HG03066 (cell line): ENCODE results near the gene ARHGEF18.
A peak's percentile ranks its signal among the peaks of the same experiment; 100 is the strongest.

Source experiments
- ATAC-seq: cut with Tn5 transposase; IDR thresholded peaks from one replicate; pipeline ENCODE4 v1.9.1; 2021; ENCODE audit warnings: low read depth; ENCODE audit not compliant: unreplicated experiment

The ARHGEF18 gene

GRCh38 chr19:7381073-7381390, 32.3 kb downstream of the ARHGEF18 start:
- no peak for ATAC-seq

GRCh38 chr19:7382694-7383093, 34.0 kb downstream of the ARHGEF18 start:
- no peak for ATAC-seq

DNA sequence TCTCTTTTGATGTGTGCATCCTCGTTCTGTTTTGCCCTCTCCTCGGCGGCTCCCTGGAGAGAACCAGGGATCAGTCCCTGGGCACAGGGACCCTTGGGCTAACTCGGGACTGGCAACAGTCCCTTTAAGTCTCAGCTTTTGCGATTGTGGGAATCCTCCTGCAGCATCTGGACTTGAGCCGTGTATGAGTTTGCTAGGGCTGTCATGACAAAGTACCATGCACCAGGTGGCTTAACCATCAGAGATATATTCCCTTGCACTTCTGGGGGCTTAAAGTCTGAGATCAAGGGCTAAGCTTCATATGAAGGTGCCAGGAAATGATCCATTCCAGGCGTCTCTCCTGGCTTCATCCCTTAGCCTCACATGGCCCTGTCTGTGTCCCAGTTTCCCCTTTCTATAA, 34.5 kb downstream of the ARHGEF18 start:
- ATAC-seq: no peak

- ATAC-seq: no peak
Measured at GRCh38 chr19:7385062-7385461, 36.3 kb downstream of the ARHGEF18 start.

DNA sequence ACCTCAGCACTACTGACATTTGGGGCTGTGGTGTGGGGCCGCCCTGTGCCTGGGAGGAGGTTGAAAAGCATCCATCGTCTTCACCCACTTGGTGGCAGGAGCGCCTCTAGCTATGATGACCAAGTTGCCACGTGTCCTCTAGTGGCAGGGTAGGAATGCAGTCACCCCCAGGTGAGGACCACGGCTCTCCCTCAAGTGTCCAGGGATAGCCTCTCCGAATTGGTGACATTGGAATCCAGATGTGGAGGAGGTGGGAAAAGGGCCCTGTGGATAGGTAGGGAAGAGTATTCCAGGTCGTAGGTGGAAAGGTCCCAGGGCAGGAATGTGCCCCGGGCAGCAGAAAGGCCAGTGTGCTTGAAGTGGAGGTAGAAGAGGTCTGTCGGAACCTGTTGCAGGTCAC, 37.6 kb downstream of the ARHGEF18 start:
- ATAC-seq: no peak

DNA sequence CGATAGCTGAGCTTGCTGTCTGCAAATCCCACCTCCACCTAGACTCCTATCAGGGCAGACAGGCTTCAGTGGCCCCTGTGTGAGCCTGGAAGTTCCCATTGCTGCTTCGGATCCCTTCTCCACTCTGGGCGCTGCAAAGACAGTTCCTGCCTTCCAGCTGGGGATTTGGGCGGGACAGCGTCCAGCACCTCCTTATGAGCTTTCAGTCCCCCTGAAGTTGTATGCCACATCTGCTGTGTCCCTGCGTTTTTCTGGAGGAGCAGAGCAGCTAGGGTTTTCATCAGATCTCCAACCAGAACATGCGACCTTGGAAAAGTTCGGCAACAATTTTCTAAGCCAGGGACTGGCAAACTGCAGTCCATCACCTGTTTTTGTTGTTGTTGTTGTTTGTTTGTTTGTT, 38.0 kb downstream of the ARHGEF18 start:
- no peak for ATAC-seq

DNA sequence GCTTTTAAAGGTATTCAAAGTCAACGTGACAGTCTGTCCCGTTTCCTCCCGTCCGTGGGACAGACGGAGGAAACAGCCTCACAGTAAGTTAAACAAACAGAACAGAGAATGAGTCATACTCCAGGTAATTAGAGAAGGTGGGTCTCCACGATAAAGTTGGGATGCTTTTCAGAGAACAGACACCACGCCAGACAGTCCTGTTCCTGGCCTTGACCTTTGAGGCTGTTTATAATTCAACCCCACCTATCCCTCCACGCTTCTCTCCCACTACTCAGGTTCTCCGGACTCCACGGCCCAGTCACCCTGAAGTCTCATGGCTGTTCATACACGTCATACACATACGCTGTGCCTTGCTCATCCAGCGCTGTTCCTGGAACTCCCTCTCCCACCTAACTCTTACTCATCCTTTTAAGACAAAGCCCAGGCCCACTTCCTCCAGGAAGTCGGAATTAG, 42.5 kb downstream of the ARHGEF18 start:
- ATAC-seq: no peak

DNA sequence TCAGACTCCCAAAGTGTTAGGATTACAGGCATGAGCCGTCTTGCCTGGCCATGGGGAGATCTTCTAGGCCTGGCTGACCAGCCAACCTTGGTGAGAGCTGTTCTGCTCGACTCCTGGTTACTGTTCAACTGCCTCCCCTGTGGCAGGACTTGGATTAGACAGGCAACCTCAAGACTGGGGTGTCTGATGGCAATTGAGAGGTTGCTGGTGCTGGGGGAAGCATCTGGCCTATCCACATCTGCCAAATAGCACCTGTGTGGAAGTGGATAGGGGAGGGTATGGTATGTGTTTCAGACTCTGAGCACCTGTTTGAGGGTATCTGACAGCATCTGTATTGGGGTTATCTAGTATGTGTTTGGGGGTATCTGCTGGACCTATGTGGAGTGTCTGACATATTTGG, 44.7 kb downstream of the ARHGEF18 start:
- ATAC-seq: no peak

DNA sequence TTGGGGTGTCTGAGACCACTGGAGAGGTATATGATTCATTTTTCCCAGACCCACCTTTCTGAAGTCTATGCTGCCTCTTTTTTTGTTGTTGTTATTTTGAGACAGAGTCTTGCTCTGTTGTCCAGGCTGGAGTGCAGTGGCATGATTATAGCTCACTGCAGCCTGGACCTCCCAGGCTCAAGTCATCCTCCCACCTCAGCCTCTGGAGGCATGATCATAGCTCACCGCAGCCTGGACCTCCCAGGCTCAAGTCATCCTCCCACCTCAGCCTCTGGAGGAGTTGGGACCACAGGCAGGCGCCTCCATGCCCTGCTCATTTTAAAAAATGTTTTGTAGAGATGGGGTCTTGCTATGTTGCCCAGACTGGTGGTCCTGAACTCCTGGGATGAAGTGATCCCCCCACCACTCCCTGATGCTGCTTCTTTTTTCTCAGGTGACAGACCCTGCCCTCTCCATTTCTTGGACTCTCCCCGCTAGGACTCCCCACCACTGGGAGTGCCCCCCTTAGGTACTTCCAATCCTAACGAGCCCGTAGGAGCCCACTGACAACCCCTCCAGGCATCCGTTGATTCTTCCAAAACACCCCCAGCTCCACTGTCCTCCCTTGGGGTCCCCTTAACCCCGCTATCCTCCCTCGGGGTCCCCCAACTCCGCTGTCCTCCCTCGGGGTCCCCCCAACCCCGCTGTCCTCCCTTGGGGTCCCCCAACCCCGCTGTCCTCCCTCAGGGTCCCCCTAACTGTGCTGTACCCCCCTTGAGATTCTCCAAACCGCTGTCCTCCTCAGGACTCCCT, 45.4 kb downstream of the ARHGEF18 start:
- ATAC-seq: no peak

DNA sequence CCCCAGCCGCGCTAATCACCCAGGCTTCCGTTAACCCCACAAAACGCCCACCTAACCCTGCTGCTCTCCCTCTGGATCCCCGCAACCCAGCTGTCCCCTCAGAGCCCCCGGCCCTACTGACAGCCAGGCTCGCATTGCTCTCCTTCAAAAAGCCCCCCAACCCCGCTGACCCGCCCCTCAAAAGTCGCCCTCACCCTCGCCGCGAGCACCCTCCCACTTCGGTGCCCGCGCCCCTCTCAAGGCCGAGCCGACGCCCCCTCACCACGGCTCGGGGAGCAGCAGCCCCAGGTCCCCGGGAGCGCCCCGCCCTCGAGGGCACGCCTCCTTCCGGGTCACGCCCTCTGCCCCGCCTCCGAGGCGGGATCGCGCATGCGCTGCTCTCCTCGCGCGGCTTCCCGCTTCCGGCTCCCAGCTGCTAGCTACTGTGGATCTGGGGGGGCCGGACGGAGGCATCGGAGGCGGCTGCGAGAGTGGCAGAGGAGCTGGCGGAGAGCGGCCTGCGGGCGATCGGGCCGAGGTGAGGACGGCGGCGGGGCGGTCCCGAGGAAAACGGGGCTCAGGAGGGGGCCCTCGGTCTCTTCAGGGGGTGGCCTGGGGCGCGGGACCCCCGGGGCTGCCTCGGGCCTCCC, 46.1 kb downstream of the ARHGEF18 start:
- ATAC-seq: peak; percentile 59

DNA sequence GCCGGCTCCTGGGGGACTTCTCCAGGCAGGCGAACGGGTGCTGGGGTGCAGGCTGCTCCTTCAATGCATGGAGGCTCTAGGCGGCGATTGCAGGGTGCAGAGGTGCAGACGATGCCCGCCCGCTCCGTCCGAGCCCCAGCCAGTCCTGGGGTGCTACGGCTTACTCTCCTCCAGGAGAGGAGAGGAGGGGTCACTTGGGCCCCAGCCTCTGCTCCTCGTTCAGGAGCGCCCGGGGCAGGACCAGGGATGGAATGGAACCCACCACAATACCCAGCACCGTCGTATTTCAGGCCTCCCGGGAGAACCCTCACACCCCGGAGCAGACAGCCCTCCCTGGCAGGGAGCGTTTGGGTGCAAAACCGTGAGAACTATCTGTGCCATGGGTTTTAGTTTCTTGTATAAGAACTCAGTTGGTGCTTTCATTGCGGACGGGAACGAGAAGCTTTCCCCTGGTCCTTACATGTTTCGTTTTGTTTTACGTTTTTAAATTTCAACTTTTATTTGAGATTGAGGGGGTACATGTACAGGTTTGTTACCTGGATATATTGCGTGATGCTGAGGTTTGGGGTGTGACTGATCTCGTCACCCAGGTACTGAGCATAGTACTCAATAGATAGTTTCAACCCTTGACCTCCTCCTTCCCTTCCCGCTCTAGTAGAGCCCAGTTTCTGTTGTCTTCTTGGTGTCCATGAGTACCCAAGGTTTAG, 46.8 kb downstream of the ARHGEF18 start:
- ATAC-seq: peak; percentile 14

DNA sequence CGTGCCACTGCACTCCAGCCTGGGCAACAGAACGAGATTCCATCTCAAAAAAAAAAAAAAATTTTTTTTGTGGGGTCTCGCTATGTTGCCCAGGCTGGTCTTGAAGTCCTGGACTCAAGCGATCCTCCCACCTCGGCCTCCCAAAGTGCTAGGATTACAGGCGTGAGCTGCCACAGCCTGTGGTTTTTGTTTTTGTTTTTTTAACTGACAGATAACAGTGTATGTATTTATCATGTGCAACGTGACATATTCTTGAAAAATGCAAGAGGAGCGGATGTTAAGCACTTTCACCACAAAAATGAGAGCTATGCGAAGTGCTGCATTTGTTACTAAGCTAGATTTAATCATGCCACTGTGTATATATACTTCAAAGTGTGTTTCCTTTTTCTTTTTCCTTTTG, 49.0 kb downstream of the ARHGEF18 start:
- ATAC-seq: no peak
